ENCODE results near the gene CAPN12.
"Not testable (repeated sequence)": the region's sequence is repeated elsewhere in the genome, so short reads cannot be mapped to it uniquely, and the experiment has no call there.

GRCh38 chr19:38761884-38762389, 17.7 kb upstream of the CAPN12 start:
- not testable (repeated sequence) for TF ChIP-seq CTCF (IDR thresholded peaks at IDR 0.05 in 8 of 11, conservative IDR thresholded peaks at IDR 0.05 in 3 of 11); POLR2A (IDR thresholded peaks at IDR 0.05)
